Stimulated activated CD4-positive, alpha-beta T cell treated with anti-CD3 and anti-CD28 coated beads, Interleukin-1b, Interleukin-23, amount 100 ng/mL, for 48 hours (primary cell): Measurements from ENCODE around the gene EMP3.
A peak's percentile ranks its signal among the peaks of the same experiment; 100 is the strongest.
"Not testable (repeated sequence)": the region's sequence is repeated elsewhere in the genome, so short reads cannot be mapped to it uniquely, and the experiment has no call there.

Source experiments
- DNase-seq: peaks from one replicate; pipeline ENCODE4 v3.0.0-alpha.2; 2020

EMP3 gene, protein sequence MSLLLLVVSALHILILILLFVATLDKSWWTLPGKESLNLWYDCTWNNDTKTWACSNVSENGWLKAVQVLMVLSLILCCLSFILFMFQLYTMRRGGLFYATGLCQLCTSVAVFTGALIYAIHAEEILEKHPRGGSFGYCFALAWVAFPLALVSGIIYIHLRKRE

DNA sequence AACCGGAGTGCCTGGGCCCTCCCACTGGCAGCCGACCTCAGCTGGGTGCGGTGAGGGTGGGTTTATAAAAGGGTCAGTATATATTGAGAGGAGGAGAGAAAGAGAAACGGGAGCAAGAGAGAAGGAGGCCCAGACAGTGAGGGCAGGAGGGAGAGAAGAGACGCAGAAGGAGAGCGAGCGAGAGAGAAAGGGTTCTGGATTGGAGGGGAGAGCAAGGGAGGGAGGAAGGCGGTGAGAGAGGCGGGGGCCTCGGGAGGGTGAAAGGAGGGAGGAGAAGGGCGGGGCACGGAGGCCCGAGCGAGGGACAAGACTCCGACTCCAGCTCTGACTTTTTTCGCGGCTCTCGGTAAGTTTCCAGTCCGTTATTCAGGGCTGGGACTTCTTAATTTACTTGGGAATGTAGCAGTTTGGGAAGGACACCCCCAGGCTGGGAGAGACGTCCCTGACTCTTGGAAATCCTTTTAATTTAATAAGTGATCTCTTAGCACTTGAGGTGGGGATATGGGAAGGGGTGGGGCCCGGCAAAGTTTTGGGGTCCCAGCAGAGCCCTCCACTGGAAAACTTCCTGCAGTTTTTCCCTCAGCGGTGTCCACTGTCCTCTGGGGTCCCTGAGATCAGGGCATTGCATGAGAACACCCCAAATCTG is at the start of gene EMP3:
TSS of gene EMP3 (plus strand) at position 288 of the 646 bp plus-strand sequence. CDS start 1,293 bp downstream, outside the sequence.
- peak; percentile 87 for DNase-seq

DNA sequence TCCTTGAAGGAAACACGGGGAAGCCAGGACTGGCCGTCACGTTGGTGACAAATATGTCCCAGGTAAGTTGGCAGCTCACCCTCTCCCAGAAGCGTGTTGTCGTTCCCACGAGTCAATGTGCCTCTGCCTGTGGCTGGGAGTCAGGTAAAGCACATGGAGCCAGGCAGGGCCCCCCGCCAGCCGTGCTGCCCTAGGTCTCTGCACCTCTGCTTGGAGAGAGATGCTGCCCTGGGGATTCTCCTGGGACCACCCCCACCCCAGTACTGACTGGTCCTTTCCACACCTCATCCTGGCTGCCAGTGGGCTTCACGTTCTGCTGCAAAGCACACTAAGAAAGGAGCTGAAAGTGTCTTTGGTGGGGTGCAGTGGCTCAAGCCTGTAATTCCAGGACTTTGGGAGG is 45.6 kb upstream of the EMP3 start:
- no peak for DNase-seq

DNA sequence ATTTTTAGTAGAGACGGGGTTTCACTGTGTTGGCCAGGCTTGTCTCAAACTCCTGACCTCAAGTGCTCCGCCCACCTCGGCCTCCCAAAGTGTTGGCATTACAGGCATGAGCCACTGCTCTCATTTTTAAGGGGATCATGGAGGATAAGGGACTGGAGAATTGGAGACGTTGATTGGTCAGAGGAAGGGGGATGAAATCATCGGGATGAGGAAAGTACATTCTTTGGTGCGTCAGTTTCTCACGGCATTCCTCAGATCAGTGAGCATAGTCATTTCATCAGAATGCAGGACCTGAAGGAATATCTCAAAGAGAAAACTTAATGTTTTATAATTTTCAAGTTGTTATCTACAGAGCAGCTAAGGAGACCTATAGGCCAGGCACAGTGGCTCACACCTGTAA is 41.4 kb upstream of the EMP3 start:
- no peak for DNase-seq

DNA sequence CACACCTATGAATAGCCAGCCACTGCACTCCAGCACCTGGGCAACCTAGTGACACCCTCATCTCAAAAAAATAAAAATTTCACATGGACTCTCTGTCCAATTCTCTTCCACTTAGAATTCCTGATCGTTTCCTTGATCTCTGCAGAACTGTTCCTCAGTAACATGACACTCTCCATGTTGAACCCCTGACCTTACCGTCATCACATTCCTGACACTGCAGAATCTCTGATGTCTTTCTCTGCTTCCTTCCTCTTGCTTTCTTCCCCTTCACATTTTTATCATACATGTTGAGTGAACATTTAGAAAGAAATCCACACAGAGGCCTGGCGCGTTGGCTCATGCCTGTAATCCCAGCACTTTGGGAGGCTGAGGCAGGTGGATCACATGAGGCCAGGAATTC is 40.5 kb upstream of the EMP3 start:
- DNase-seq = no peak

DNA sequence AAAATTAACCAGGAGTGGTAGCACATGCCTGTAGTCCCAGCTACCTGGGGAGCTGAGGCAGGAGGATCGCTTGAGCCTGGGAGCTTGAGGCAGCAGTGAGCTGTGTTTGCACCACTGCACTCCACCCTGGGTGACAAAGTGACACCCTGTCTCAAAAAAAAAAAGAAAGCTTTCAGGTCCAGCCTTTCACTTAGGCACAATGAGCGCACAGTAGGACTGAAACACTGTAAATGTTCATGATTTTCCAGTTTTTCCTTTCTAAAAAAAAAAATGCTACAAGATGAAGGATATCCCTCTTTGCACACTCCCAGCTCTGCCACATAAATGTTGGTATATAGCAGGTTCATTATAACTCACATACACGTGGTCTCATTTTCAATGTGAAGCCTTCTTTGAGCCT is 37.6 kb upstream of the EMP3 start:
- DNase-seq = no peak

DNA sequence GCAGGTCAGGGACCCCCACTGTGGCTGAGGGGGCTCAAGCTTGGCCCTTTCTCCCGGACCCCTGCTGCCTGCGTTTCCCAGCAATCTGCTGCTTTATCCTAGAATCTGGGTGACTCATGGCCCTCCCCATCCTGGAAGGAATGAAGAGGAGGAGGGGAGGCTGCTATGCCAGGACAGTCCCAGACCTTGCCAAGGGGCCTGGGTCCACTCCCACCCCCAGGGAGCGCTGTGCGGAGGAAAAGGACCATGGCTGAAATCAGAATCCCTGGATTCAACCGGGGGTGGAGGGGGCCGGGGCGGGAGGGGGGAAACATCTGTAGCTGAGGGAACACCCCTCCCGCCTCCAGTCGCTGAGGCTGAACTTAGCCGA is 35.0 kb upstream of the EMP3 start:
- no peak for DNase-seq

DNA sequence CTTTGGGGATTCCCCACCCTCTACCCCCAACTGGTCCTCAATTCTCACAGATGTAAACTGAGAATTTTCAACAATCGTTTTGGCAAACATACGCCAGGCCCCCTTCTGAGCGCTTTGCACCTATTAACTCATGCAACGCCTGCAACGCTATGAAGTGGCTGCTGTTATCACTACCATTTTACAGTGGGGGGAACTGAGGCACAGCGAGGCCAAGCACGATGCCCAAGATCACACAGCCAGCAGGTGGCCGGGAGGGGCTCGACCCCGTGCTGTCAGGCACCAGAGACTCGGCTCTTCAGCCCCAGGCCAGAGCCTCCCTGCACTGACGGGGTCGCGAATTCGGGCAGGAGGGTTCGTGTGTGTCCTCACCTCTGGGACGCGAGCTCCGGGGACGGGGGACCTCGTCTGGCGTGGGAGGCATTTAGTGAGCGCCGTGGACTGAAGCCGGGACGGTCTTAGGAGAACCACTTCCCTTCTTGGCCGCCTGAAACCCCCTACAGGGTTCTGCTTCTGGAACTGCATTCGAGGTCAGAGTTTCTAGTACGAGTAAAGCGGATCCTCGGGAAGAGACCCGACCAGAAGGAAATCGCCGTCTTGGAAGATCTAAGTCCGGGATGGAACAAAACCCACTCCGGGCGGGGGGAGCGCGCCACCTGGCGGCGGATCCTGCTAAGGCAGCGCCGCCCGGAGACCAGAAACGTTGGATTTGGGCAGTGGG is 34.4 kb upstream of the EMP3 start:
- DNase-seq = peak; percentile 40

DNA sequence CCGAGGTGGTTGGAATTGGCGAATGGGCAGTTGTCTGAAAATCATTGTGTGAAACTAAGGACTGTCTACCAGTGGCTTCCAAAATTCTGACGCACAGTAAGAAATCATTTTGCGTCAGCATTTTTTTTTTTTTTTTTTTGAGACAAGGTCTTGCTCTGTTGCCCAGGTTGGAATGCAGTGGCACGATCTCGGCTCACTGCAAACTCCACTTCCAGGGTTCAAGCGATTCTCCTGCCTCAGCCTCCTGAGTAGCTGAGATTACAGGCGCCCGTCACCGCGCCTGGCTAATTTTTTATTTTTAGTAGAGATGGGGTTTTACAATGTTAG is 33.9 kb upstream of the EMP3 start:
- not testable (repeated sequence) for DNase-seq

DNA sequence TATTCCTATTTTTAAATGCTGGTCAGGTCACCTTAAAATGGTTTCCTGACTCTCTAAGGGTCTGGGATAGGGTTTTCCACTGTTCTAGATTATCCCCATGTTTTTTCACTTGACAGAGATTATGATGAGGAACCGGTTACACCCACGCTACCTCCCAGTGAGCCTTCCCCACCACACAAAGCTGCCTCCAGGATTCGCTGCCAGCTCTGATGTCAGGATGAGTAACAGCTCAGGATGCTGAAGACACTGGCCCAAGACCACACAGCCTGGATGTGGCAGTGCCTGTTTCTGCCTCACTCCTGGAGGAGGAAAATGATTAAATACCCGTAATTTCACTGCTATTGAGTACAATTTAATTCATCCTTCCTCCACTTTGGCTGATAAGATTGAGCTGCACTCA is 32.6 kb upstream of the EMP3 start:
- no peak for DNase-seq

DNA sequence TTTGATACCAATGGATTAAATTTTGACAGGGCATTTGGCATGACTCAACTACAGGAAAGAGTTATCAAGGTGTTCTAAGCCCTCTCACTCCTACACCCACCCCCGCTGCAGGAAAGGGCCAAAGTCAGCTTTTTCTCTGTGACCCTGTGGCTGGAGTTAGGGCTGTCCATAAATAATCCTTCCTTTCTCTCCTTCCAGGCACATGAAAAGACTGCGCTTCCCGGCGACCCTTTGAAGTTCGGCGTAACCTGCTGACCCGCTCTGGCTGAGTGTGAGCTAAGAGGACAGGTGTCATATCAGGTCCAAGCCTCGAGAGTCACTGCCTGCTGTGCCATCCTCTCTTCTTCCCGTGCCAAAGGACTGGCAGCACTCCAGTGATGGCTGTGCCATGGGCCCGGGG is 29.9 kb upstream of the EMP3 start:
- DNase-seq = no peak

DNA sequence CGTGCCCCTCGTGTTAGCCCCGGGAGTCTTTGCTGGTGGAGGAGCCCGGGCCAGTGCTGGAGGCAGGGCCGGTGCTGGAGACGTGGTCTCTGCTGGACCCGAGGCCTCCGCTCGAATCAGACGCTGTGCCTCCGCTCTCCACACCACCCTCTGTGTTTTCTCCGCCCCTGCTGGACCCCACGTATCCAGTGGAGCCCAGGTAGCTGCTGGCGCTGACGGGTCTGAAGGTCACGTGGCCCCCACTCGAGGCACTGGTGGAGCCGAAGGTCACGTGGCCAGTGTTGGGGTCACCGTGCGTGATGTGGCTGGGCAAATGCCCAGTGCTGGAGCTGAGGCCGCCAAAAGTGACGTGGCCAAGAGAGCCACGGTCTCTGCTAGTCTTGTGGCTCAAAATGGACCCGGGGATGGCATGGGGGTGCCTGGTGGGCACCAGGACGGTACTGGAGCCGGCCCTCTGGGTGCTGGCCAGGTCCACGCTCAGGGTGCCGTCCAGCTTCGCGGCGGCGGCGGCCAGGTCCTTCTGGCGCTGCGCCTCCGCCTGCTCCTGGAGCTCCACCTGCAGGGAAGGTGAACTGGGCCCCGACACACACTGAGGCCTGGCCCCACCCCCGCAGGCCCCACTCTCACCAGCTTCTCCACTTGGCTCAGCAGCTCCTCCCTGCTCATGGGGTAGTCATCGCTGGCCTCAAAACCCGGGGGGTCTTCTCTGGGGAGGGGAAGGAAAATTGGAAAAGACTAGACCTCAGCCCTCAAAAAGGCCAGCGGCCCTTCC is 28.2 kb upstream of the EMP3 start:
- no peak for DNase-seq

DNA sequence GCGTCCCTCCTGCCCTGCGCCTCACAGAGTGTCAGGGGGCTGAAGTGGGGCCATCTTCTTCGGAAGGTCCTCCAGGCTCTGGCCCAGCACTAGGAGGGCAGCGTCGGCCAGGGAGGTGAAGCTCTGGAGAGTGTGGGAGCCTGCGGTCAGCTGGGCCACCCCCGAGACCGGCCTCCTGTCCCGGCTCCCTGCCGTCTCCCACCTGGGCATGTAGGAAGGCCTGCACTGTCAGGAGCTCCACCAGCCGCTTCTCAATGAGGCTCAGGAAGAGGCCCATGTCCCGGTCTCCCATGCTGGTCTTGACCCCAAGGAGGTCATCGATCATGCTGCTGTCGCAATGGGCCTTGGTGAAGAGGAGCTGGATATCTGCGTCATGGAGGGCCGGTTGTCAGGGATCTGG is 27.4 kb upstream of the EMP3 start:
- DNase-seq = no peak

DNA sequence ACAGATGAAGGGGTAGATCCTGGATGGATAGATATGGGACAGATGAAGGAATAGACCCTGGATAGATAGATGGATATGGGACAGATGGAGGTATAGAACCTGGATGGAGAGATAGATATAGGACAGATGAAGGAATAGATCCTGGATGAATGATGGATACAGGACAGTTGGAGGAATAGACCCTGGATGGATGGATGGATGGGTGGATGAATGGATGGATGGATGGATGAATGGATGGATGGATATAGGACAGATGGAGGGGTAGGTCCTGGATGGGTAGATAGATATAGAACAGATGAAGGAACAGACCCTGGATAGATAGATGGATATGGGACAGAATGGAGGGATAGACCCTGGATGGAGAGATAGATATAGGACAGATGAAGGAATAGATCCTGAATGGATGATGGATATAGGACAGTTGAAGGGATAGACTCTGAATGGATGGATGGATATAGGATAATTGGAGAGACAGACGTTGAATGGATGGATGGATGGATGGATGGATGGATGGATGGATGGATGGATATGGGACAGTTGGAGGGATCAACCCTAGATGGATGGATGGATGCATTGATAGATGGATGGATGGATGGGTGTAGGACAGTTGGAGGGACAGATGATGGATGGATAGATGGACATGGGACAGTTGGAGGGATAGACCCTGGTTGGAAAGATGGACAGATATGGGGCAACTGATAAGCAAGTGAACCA is 23.3 kb upstream of the EMP3 start:
- no peak for DNase-seq

DNA sequence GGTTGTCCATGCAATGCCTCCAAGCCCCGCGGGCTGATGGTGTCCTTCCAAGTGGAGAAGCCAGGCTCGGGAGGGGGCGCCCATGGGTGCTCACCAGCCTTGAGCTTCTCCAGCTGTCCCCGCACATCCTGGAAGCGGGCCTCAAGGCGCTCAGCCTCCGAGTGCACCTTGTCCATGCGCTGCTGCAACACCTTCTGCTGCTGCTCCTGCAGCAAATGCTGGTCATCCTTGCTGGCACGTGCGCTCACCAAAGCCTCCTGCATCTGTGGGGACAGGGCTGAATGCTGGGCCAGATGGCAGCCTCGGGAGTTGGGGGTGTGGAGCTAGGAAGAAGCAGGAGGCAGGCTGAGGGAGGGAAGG is 22.8 kb upstream of the EMP3 start:
- DNase-seq = no peak

DNA sequence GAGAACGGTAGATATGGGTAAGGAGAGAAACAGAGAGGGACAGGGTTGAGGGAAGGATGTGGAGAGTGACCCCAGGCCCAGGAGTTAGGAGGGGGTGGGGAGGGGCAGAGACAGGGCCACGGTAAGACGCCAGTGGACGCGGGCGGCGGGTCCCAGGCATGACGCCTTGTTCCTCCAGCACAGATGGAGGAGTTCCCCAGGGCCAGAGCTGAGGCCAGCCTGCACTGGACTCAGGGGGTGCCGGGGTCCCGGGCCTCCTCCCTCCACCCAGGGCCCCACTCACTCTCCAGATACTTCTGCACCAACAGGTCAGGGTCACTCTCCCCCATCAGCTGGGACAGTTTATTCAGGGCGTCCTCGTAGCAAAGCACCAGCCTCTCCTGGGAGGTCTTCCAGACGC is 22.0 kb upstream of the EMP3 start:
- no peak for DNase-seq

DNA sequence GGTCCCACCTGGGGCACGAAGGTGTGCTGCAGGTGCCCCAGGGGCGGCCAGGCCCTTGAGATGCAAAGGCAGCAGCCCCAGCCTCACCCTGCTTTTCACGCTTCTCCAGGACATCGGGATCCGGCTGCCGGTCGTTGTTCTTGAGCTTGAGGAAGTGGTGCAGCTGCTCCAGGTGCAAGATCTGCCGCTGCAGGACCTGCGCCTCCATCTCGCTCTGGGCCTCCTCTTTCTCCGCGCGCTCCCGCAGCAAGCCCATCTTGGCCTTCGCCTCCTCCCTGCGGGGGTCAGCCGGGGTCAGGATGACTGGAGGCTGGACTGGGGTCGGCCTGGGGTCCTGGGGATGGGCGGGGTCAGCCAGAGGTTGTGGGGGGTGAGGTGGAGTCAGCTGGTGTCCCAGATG is 21.5 kb upstream of the EMP3 start:
- no peak for DNase-seq

DNA sequence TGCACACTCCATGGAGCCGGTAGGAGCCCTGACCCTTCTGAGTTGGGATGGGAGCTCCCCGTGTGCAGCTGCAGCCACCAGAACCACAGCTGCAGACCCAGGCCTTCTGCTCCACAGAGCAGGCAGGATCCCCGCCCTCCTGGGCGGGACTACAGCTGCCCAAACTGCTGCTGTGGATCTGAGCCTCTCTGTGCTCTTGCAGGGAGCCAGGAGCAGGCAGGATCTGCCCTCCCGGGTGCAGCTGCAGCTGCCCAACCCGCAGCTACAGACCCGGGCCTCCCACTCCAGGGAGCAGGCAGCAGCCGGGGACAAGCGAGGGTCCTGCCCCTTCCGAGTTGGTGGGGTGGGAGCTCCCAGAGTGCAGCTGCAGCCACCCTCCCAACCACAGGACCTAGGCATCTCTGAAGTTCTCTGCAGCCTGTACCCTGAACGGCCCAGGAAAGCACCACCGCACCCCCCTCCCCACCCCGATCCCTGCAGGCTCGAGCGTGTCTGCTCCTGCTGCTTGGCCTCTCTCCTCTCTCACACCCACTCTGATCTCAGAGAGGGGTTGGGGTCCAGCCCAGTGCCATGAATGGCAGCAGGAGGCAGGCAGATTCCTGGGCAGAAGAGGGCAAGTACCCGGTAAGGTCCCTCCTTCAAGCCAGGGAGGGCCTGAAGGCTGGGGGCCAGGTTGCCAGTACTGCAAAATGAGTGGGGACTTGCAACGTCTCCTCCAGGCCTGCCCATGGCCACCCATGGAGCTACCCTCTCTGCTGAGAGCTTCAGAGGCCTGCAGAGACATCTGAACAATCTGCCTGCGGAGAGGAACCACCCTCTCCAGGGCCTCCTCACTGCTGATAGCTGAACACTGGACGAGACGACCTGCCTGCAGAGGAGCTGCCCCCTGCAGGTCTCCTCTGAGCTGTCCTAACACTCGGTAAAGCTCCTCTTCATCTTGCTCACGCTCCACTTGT is 16.4 kb upstream of the EMP3 start:
- no peak for DNase-seq

DNA sequence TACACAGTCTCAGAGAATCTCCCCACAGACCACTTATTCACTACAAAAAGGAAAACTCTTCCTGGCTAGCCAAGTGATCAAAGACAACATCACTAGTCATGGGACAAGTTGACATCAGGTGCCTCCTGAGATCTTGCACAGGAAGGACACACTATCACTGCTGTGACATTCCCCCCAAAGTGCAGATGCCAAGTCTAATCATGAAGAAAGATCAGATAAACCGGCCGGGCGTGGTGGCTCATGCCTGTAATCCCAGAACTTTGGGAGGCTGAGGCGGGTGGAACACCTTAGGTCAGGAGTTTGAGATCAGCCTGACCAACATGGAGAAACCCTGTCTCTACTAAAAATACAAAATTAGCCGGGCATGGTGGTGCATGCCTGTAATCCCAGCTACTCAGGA is 15.6 kb upstream of the EMP3 start:
- not testable (repeated sequence) for DNase-seq

DNA sequence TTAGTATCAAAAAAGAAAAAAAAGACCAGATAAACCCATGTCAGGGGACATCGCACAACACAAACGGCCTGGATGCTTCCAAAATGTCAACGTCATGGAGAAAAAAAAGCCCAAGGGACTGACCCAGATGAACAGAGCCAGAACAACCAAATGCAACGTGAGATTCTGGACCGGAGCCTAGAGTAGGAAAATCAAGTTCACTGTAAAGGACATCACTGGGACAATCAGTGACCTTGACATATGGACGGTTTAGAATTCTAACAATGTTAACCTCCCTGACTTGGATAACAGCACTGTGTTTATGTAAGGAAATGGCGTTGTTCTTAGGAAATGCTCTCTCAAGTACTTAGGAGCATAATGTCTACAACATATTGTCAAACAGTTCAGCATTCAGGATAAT is 15.1 kb upstream of the EMP3 start:
- no peak for DNase-seq

DNA sequence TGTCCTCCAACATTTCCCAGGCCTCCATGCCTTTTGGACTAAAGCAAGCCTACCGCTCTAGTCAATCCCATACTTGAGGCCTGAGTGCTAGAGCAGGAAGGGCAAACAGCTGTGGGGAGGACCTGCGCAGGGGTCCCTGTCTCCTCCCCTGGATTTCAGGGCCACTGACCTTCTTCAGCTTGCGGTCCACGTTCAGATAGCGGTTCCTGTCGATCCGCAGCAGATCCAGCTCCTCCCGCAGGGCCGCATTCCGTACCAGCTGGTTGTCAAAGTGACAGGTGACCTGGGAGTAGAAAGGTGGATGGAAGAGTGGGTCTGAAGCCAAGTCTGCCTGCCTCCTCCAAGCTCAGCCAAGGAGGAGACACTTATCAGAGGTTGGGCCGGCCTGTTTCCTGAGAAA is 14.0 kb upstream of the EMP3 start:
- DNase-seq = no peak

DNA sequence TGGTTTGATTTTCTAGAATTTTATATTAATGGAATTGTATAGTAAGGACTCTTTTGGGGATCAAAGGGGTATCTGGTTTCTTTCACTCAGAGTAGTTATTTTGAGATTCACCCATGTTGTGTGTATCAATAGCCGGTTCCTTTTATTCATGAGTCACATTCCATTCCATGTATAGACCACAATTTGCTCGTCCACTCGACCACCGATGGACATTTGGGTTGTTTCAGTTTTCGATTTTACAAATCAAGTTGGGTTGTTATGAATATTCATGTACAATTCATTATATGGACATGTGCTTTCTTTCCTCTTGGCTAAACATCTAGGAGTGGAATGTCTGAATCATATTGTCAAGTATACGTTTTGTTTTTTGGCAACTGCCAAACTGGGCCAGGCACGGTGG is 9.6 kb upstream of the EMP3 start:
- no peak for DNase-seq

DNA sequence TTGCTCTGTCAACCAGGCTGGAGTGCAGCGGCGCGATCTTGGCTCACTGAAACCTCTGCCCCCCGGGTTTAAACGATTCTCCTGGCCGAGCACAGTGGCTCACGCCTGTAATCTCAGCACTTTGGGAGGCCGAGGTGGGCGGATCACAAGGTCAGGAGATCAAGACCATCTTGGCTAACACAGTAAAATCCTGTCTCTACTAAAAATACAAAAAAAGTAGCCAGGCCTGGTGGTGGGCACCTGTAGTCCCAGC is 7.7 kb upstream of the EMP3 start:
- not testable (repeated sequence) for DNase-seq
